K562 (cell line): ENCODE results near the gene KCNQ4. TPM values are rescaled to one million over a fixed set of nuclear protein-coding genes. Genes with fewer than 3 reads are reported as not detected.

ENCODE experiments used
- ATAC-seq: fragments of 200-7000 bp; cut with Tn5 transposase; 3 replicates; pipeline ENCODE4 v1.9.1; 2020; ENCODE audit warnings: moderate library complexity
- BruUV-seq: library from RNA; stranded (reverse); fragments of 400-500 nt; replicated peaks from 2 replicates; lab custom pipeline; 2021; lab: Mats Ljungman, UMichigan
- CTCF ChIA-PET: fragments of 300-600 bp; formaldehyde crosslinking; extraction: SDS; loops from one replicate; lab custom pipeline; 2021; ENCODE audit warnings: low intra/inter-chr PET ratio; lab: Yijun Ruan, JAX
- POLR2A ChIA-PET: fragments of 300-600, 350-650 bp; sonication (Branson Sonifier 250); formaldehyde crosslinking; extraction: SDS; loops from one replicate; lab custom pipeline; 2021; ENCODE audit warnings: antibody characterized with exemption, inconsistent platforms; lab: Yijun Ruan, JAX
- DNase-seq, 4 experiments: peaks; one replicate each; pipeline versions ENCODE4 v3.0.0 to v3.0.0-alpha.2; 2011 to 2018; ENCODE audit warnings: low spot score in 3 of 4, mixed read lengths in 3 of 4; ENCODE audit errors: extremely low read depth in 1 of 4
- FAIRE-seq: peaks from 2 replicates; lab custom pipeline; 2011; peaks lifted over from hg19 to GRCh38; lab: Jason Lieb, UNC
- H2AFZ ChIP-seq: 2 replicates; pipeline ENCODE4 v1.6.0; 2011; ENCODE audit warnings: low read depth, low read length, control low read depth, inconsistent platforms
- H3K27ac ChIP-seq: fragments of 200-600 bp; 3 replicates; pipeline ENCODE4 v1.8.0; 2011; ENCODE audit warnings: low read depth, mild to moderate bottlenecking, control low read depth, inconsistent platforms, low read length, moderate library complexity, mixed read lengths; ENCODE audit errors: extremely low read depth
- H3K27me3 ChIP-seq, 2 experiments: fragments of 300-600 bp in 1 of 2; 2 replicates in 1 of 2; 3 replicates in 1 of 2; pipeline versions ENCODE4 v1.6.0 to v1.8.0; 2011; ENCODE audit warnings: inconsistent platforms in 2 of 2, low read length in 2 of 2, mild to moderate bottlenecking in 1 of 2, mixed read lengths in 1 of 2, moderate library complexity in 1 of 2; ENCODE audit not compliant: control insufficient read depth in 2 of 2, insufficient read depth in 2 of 2
- H3K36me3 ChIP-seq: fragments of 300-600 bp; 3 replicates; pipeline ENCODE4 v1.8.0; 2011; ENCODE audit warnings: mild to moderate bottlenecking, low read length, inconsistent platforms; ENCODE audit not compliant: control insufficient read depth, insufficient read depth
- H3K4me1 ChIP-seq, 2 experiments: fragments of 200-600 bp in 1 of 2; replicated peaks in 1 of 2; 2 replicates in 1 of 2; 3 replicates in 1 of 2; pipeline versions ENCODE4 v1.5.1 to v1.8.0; 2011; ENCODE audit warnings: inconsistent platforms in 2 of 2, low read length in 2 of 2, mild to moderate bottlenecking in 1 of 2, mixed read lengths in 1 of 2, moderate library complexity in 1 of 2; ENCODE audit not compliant: control insufficient read depth in 2 of 2, insufficient read depth in 2 of 2
- H3K4me2 ChIP-seq: 2 replicates; pipeline ENCODE4 v1.6.1; 2011; ENCODE audit warnings: low read length, control low read depth, inconsistent platforms, mixed read lengths; ENCODE audit not compliant: insufficient read depth
- H3K4me3 ChIP-seq: fragments of 200-600 bp; sonication (generic), shearing (Covaris generic); 2 replicates; pipeline ENCODE4 v1.5.1; 2016; ENCODE audit warnings: control low read depth, inconsistent platforms
- H3K79me2 ChIP-seq: fragments of 200-600 bp; 3 replicates; pipeline ENCODE4 v1.8.0; 2011; ENCODE audit warnings: low read length, inconsistent platforms; ENCODE audit not compliant: control insufficient read depth, insufficient read depth
- H3K9ac ChIP-seq, 2 experiments: 2 replicates each; pipeline versions ENCODE4 v1.6.0 to v1.6.1; 2011; ENCODE audit warnings: low read depth in 2 of 2, low read length in 2 of 2, control low read depth in 1 of 2, inconsistent platforms in 1 of 2, mild to moderate bottlenecking in 1 of 2, mixed read lengths in 1 of 2; ENCODE audit not compliant: insufficient read depth in 1 of 2
- H3K9me1 ChIP-seq: one replicate; pipeline ENCODE4 v1.6.0; 2011; ENCODE audit warnings: inconsistent platforms, mild to moderate bottlenecking, low read length, moderate library complexity; ENCODE audit not compliant: control insufficient read depth, insufficient read depth
- H3K9me3 ChIP-seq: replicated peaks from 2 replicates; pipeline ENCODE4 v1.5.1; 2011; ENCODE audit warnings: low read depth, low read length, inconsistent platforms; ENCODE audit not compliant: control insufficient read depth, insufficient read depth
- H4K20me1 ChIP-seq: replicated peaks from 2 replicates; pipeline ENCODE4 v1.6.1; 2011; ENCODE audit warnings: low read length, inconsistent platforms, mixed read lengths; ENCODE audit not compliant: control insufficient read depth, insufficient read depth
- CEBPG ChIP-seq, 3 experiments: fragments of 200-800 bp in 1 of 3; sonication (Bioruptor generic) in 1 of 3; sonication (generic) in 1 of 3; formaldehyde crosslinking in 1 of 3; IDR thresholded peaks in 2 of 3; conservative IDR thresholded peaks in 1 of 3; 2 replicates each; pipeline versions ENCODE4 v1.6.1 to v1.8.0; 2016 to 2022; ENCODE audit warnings: missing compliant biosample characterization in 2 of 3, missing genetic modification characterization in 2 of 3, mild to moderate bottlenecking in 1 of 3, missing genetic modification reagents in 1 of 3
- ELF4 ChIP-seq: fragments of 450-650 bp; formaldehyde crosslinking; IDR thresholded peaks from 2 replicates; pipeline ENCODE4 v1.4.0; 2022; ENCODE audit warnings: missing genetic modification characterization
- KDM5B ChIP-seq: fragments of 200-600 bp; sonication (generic); IDR thresholded peaks from 2 replicates; pipeline ENCODE4 v1.6.1; 2012; ENCODE audit warnings: low read depth, mild to moderate bottlenecking, moderate library complexity, low read length, control low read depth, inconsistent platforms; ENCODE audit not compliant: insufficient replicate concordance
- RBM22 ChIP-seq: fragments of 200-400 bp; formaldehyde crosslinking; IDR thresholded peaks from 2 replicates; pipeline ENCODE4 v1.6.1; 2018; ENCODE audit warnings: low read length, low read depth; ENCODE audit not compliant: poor library complexity, severe bottlenecking
- RBM39 ChIP-seq: fragments of 200-400 bp; formaldehyde crosslinking; optimal IDR thresholded peaks from 2 replicates; pipeline ENCODE3; 2018; ENCODE audit warnings: low read depth, low read length
- U2AF1 ChIP-seq: fragments of 200-400 bp; formaldehyde crosslinking; optimal IDR thresholded peaks from 2 replicates; pipeline ENCODE3; 2017; ENCODE audit warnings: mild to moderate bottlenecking, low read depth, low read length, moderate library complexity
- U2AF2 ChIP-seq: fragments of 200-400 bp; formaldehyde crosslinking; optimal IDR thresholded peaks from 2 replicates; pipeline ENCODE3; 2017; ENCODE audit warnings: low read depth, mild to moderate bottlenecking, low read length
- ZNF263 ChIP-seq: sonication (generic); formaldehyde crosslinking; IDR thresholded peaks from 2 replicates; pipeline ENCODE4 v1.8.0; 2022; ENCODE audit warnings: mild to moderate bottlenecking, missing genetic modification reagents, borderline replicate concordance
- WGBS: fragments of 100-300 bp; shearing (Covaris generic); methylation state at CpG from one replicate; pipeline ENCODE4 v1.1.6; 2016; ENCODE audit warnings: low coverage, mixed read lengths; ENCODE audit not compliant: insufficient coverage; ENCODE audit errors: missing lambda C conversion rate; 5-methylcytosine and 5-hydroxymethylcytosine counted together
- in situ Hi-C: fragments of 300-500 bp; cut with MboI; formaldehyde crosslinking; loops from 4 replicates; pipeline ENCODE4 v1.15.0; 2018; ENCODE audit warnings: inconsistent platforms, mixed read lengths
- intact Hi-C: fragments of 100-400 bp; cut with micrococcal nuclease; formaldehyde crosslinking; loops from 2 replicates; pipeline ENCODE4 v1.14.2; 2022
- polyA plus RNA-seq, 8 experiments: library from polyadenylated mRNA; depleted of rRNA in 4 of 8; stranded (reverse) in 5 of 8; unstranded in 3 of 8; fragments of >200 nt; fragmentation: Nextera tagmentation in 2 of 8; fragmentation: Illumina TruSeq in 1 of 8; extraction: Ambion mirVana in 2 of 8; extraction: Trizol in 1 of 8; gene quantifications; 2 replicates each; pipeline versions ENCODE4 v1.2.1 to v1.2.3, GENCODE V29; 2011 to 2014; ENCODE audit warnings: inconsistent platforms in 1 of 8, missing spikeins in 1 of 8
- total RNA-seq, 7 experiments: library from RNA; depleted of rRNA in 6 of 7; stranded (reverse); fragments of >200 nt in 6 of 7; fragmentation: Illumina TruSeq in 2 of 7; extraction: Trizol in 2 of 7; gene quantifications; 2 replicates each; pipeline versions ENCODE4 v1.2.1 to v1.2.3, GENCODE V29; 2011 to 2021; ENCODE audit warnings: low replicate concordance in 1 of 7
- TF ChIP-seq, protein P1 (sequence below), 2 experiments: fragments of 450-650 bp in 1 of 2; sonication (generic) in 1 of 2; formaldehyde crosslinking in 1 of 2; IDR thresholded peaks; 2 replicates each; pipeline versions ENCODE4 v1.7.1 to v1.9.0; 2016 to 2022; ENCODE audit warnings: inconsistent platforms in 1 of 2, mild to moderate bottlenecking in 1 of 2, missing genetic modification reagents in 1 of 2

Gene KCNQ4
- total and polyA plus RNA-seq, 9 of the 15 experiments (the other 6 are each of a cell fraction or from before 2014, with no cell fraction given), result 0.07 to 4.1 (median 0.79) TPM

DNA sequence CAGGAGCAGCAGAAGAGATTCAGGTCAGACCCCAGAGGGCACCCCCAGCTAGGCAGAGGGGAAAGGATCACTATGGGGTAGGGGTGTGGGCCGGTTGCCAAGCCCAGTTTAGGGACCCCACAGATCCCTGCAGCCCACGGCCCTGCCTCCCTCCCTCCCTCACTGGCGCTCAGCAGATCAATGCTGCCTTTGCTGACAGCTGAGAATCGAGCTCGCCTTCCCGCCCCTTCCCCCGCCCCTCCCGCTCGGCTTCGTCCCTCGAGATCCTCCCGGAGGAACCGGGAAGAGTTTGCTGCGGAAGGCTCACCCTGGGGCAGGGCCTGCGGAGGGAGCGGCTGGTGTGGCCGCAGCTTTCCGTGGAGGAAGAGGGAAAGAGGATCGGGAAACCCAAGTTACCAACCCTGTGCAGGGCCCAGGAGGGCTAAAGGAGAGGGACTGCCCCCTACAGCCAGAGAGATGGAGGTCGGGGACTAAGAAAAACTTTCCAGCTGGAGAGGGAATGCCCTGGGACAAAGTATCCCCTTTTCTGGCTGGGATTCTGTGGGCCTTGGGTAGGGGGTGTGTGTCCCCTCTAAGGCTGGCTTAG lies 1.1 kb upstream of the KCNQ4 start:
- Histone ChIP-seq H3K36me3 (no peaks in the 10 kb centered on the region), H3K27me3 (no peaks in the 10 kb centered on the region), H3K4me2 (peak overlapping the region; percentile 72; the same call in 1 of the 2 replicates), H3K9ac (peak overlapping the region in 1 of 2 experiments; percentile 16; a peak in 2 of 4 replicates), H2AFZ (0 out of 2 replicates have a peak overlapping the region, but pooled peaks have one; percentile 21), H3K27ac (no peak overlapping the region), H3K9me1 (no peaks in the 10 kb centered on the region), H3K4me3 (no peak overlapping the region), H3K79me2 (peaks cover 7% of the 10 kb centered on the region; the same call in 2 of the 3 replicates), H4K20me1 (no peaks in the 10 kb centered on the region; the same call in 1 of the 2 replicates), H3K9me3 (no peaks in the 10 kb centered on the region), H3K4me1 (peaks cover 15 to 32% of the 10 kb centered on the region in 2 experiments)
- no TSS peak for BruUV-seq
- DNase-seq (no peak), ATAC-seq (no peak), FAIRE-seq (no peak)
- POLR2A ChIA-PET, result interaction anchor here (0.6 to 1.2 kb wide), 10 partner anchors 9 to 1534 kb away, joined by 3 to 5 read pairs (median 3); no protein-coding TSS in a partner anchor
- CTCF ChIA-PET, result interaction anchor here (0.6 to 0.7 kb wide), 2 partner anchors 9 to 139 kb away, joined by 3 read pairs; no protein-coding TSS in a partner anchor
- in situ Hi-C loops, result loop anchor here (5.0 kb wide), 1 partner anchor 60 kb away; no protein-coding TSS in a partner anchor
- intact Hi-C loops, result no loop called here
- WGBS, result 48% methylated on average over 11 of the region's 20 CpGs
- TF ChIP-seq ZNF263 (CRISPR knock-in tag), result 0 out of 2 replicates have a peak, but pooled peaks have one; percentile 15
- TF ChIP-seq, protein P1, sequence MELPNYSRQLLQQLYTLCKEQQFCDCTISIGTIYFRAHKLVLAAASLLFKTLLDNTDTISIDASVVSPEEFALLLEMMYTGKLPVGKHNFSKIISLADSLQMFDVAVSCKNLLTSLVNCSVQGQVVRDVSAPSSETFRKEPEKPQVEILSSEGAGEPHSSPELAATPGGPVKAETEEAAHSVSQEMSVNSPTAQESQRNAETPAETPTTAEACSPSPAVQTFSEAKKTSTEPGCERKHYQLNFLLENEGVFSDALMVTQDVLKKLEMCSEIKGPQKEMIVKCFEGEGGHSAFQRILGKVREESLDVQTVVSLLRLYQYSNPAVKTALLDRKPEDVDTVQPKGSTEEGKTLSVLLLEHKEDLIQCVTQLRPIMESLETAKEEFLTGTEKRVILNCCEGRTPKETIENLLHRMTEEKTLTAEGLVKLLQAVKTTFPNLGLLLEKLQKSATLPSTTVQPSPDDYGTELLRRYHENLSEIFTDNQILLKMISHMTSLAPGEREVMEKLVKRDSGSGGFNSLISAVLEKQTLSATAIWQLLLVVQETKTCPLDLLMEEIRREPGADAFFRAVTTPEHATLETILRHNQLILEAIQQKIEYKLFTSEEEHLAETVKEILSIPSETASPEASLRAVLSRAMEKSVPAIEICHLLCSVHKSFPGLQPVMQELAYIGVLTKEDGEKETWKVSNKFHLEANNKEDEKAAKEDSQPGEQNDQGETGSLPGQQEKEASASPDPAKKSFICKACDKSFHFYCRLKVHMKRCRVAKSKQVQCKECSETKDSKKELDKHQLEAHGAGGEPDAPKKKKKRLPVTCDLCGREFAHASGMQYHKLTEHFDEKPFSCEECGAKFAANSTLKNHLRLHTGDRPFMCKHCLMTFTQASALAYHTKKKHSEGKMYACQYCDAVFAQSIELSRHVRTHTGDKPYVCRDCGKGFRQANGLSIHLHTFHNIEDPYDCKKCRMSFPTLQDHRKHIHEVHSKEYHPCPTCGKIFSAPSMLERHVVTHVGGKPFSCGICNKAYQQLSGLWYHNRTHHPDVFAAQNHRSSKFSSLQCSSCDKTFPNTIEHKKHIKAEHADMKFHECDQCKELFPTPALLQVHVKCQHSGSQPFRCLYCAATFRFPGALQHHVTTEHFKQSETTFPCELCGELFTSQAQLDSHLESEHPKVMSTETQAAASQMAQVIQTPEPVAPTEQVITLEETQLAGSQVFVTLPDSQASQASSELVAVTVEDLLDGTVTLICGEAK (IDR thresholded peaks at IDR 0.05), result no peak
- TF ChIP-seq, protein P1 (CRISPR knock-in tag; IDR thresholded peaks at IDR 0.05), result no peak
- no peak for TF ChIP-seq U2AF1
- no peak for TF ChIP-seq CEBPG (CRISPR knock-in tag; IDR thresholded peaks at IDR 0.05)
- TF ChIP-seq CEBPG (tag; conservative IDR thresholded peaks at IDR 0.05 in 1 of 2, IDR thresholded peaks at IDR 0.05 in 1 of 2), result no peak
- no peak for TF ChIP-seq RBM39
- TF ChIP-seq RBM22, result no peak
- no peak for TF ChIP-seq U2AF2
- no peak for TF ChIP-seq ELF4 (CRISPR knock-in tag)
- TF ChIP-seq KDM5B, result peak; percentile 12
